ENCODE results near the gene C2CD2L. TPM values are rescaled to one million over a fixed set of nuclear protein-coding genes. Genes with fewer than 3 reads are reported as not detected.

C2CD2L gene
- polyA plus RNA-seq, 1 of the 3 experiments (the other 2 are of a cell fraction), result 8.6 TPM

DNA sequence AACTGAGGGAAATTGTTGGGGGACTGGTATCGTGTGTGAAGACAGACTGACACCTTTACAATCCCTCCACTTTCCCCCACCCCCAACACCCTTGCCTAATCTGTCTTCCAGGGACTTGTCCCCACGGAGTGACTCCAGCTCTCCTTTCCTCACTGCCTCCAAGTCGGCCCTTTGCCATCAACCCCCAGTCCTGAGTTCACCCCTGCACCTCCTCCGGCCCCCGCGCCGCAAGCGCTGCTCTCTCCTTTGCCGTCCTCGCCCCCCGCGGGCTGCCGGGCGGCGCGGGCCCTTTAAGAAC, 41.5 kb downstream of the C2CD2L start:
- H3K4me1 ChIP-seq (ENCODE audit: control insufficient read depth in 1 of 2, insufficient read depth in 2 of 2, low read depth in 1 of 2, low read length in 1 of 2), result peaks cover 0 to 13% of the 10 kb centered on the region in 2 experiments; a peak in 1 of 4 replicates

DNA sequence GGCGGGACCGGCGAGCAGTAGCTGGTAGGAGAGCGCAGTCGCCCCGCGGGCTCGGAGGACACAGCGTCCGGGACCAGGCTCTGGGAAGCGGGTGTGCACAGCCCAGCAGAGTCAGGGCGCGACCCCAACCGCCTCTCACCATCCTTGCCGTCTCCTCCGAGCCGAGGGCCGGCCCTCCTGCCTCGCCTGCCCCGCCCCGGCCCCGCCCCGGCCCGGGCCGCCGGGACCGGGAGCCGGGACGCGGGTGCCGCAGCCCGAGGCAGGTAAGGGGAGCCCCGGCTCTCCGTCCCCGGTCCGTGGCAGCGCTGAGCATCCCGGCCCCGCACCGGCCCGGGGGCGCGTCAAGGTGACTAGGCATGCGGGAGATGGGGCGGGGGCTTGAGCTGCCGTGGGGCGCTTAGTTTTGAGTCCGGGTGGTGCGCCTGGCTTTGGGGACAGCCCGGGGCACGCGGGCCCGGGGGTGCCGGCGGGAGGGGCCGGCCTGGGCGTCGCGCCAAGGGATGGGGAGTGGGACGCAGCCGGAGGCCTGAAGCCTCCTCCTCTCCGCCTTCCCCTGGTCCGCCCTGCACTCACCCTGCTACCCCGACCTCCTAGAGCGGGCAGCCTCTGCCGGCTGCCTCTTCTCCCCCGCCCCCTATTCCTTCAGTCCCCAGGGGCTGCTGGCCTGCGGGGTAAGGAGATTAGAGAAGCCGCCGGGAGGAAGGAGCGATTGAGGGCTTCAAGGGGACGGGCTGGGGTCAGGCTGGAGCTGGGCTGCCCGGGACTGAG, 42.1 kb downstream of the C2CD2L start, which contains the start of gene ABCG4:
Gene ABCG4 (plus strand): TSS at position 35 of the 768 bp plus-strand sequence. CDS start 914 bp downstream, outside the sequence.
- no peak for TF ChIP-seq NRF1 (IDR thresholded peaks at IDR 0.05; ENCODE audit: low read depth, low read length)
- TF ChIP-seq SMC3 (IDR thresholded peaks at IDR 0.05; ENCODE audit: low read depth, low read length), result no peak
- TF ChIP-seq, protein P1, sequence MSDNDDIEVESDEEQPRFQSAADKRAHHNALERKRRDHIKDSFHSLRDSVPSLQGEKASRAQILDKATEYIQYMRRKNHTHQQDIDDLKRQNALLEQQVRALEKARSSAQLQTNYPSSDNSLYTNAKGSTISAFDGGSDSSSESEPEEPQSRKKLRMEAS (IDR thresholded peaks at IDR 0.05; ENCODE audit: low read depth), result no peak
- TF ChIP-seq EZH2phosphoT487 (IDR thresholded peaks at IDR 0.05; ENCODE audit: borderline replicate concordance, low read depth), result no peak
- TF ChIP-seq RCOR1 (IDR thresholded peaks at IDR 0.05; ENCODE audit: low read length), result no peak
- no peak for TF ChIP-seq RAD21 (IDR thresholded peaks at IDR 0.05; ENCODE audit: low read length)
- no peak for TF ChIP-seq POLR2AphosphoS5 (IDR thresholded peaks at IDR 0.05; ENCODE audit: low read depth, low read length)
- no peak for TF ChIP-seq FOXM1 (IDR thresholded peaks at IDR 0.05; ENCODE audit: low read depth)
- no peak for TF ChIP-seq RXRA (IDR thresholded peaks at IDR 0.05; ENCODE audit: borderline replicate concordance, low read depth)
- TF ChIP-seq RFX5 (IDR thresholded peaks at IDR 0.05; ENCODE audit: low read length), result no peak
- no peak for TF ChIP-seq TEAD4 (IDR thresholded peaks at IDR 0.05; ENCODE audit: borderline replicate concordance, insufficient read depth)
- H3K36me3 ChIP-seq (replicated peaks in 1 of 2; ENCODE audit: control insufficient read depth in 1 of 2, insufficient read depth in 2 of 2, low read length in 1 of 2), result no peaks in the 10 kb centered on the region
- no peaks in the 10 kb centered on the region for H3K27me3 ChIP-seq (ENCODE audit: insufficient read depth)
- no peaks in the 10 kb centered on the region for H3K79me2 ChIP-seq (ENCODE audit: insufficient read depth)
- H3K4me2 ChIP-seq, result peak within 1 kb of the TSS; percentile 91
- H2AFZ ChIP-seq (ENCODE audit: low read depth), result peak within 1 kb of the TSS; percentile 90
- H4K20me1 ChIP-seq (ENCODE audit: insufficient read depth), result no peaks in the 10 kb centered on the region
- peak; percentile 82 for DNase-seq
- CTCF ChIA-PET, result interaction anchor here (0.9 to 8.9 kb wide), 10 partner anchors 8 to 172 kb away, joined by 3 to 48 read pairs (median 4); partner anchors contain the start of genes C2CD2L and DPAGT1
- H3K9ac ChIP-seq, result peak within 1 kb of the TSS; percentile 49; the same call in 1 of the 2 replicates
- H3K4me3 ChIP-seq (ENCODE audit: low read depth in 2 of 2, low read length in 1 of 2), result peak within 1 kb of the TSS; percentile 67 to 73
- WGBS (ENCODE audit: low lambda C conversion rate), result 3% methylated on average over 21 of the region's 73 CpGs
- no peaks in the 10 kb centered on the region for H3K9me3 ChIP-seq
- H3K27ac ChIP-seq (ENCODE audit: low read depth in 2 of 2, low read length in 1 of 2), result no peak within 1 kb of the TSS
- peaks cover 0 to 13% of the 10 kb centered on the region in 2 experiments; a peak in 1 of 4 replicates for H3K4me1 ChIP-seq (ENCODE audit: control insufficient read depth in 1 of 2, insufficient read depth in 2 of 2, low read depth in 1 of 2, low read length in 1 of 2)
- H3K9me2 ChIP-seq, result no peaks in the 10 kb centered on the region
- no peaks in the 10 kb centered on the region for H3F3A ChIP-seq (replicated peaks; ENCODE audit: insufficient read depth)
- POLR2A ChIA-PET, result interaction anchor here (1.0 kb wide), 1 partner anchor 9 kb away, joined by 3 read pairs; no protein-coding TSS in a partner anchor

More for the DNA sequence above, 41.5 kb downstream of the C2CD2L start:
- Histone ChIP-seq H3K9ac (peak overlapping the region; percentile 49; the same call in 1 of the 2 replicates), H3K4me2 (peak overlapping the region; percentile 91), H3K9me3 (no peaks in the 10 kb centered on the region), H3K4me3 (ENCODE audit: low read depth in 2 of 2, low read length in 1 of 2) (peak overlapping the region; percentile 67 to 73), H3K79me2 (ENCODE audit: insufficient read depth) (no peaks in the 10 kb centered on the region), H3F3A (replicated peaks; ENCODE audit: insufficient read depth) (no peaks in the 10 kb centered on the region), H3K27me3 (ENCODE audit: insufficient read depth) (no peaks in the 10 kb centered on the region), H3K9me2 (no peaks in the 10 kb centered on the region), H4K20me1 (ENCODE audit: insufficient read depth) (no peaks in the 10 kb centered on the region), H2AFZ (ENCODE audit: low read depth) (peak overlapping the region; percentile 90), H3K27ac (ENCODE audit: low read depth in 2 of 2, low read length in 1 of 2) (no peak overlapping the region), H3K36me3 (replicated peaks in 1 of 2; ENCODE audit: control insufficient read depth in 1 of 2, insufficient read depth in 2 of 2, low read length in 1 of 2) (no peaks in the 10 kb centered on the region)
- CTCF ChIA-PET, result interaction anchor here (0.7 to 2.5 kb wide), 8 partner anchors 9 to 191 kb away, joined by 3 to 11 read pairs (median 5); partner anchors contain the start of genes C2CD2L and DPAGT1
- 3% methylated on average over 16 of the region's 16 CpGs for WGBS (ENCODE audit: low lambda C conversion rate)
- DNase-seq, result no peak
- no peak for TF ChIP-seq YY1 (IDR thresholded peaks at IDR 0.05; ENCODE audit: low read depth)
- no peak for TF ChIP-seq FOSL2 (IDR thresholded peaks at IDR 0.05; ENCODE audit: borderline replicate concordance, low read depth)
- no peak for TF ChIP-seq RCOR1 (IDR thresholded peaks at IDR 0.05; ENCODE audit: low read length)
- POLR2A ChIA-PET, result interaction anchor here (1.0 kb wide), 1 partner anchor 8 kb away, joined by 3 read pairs; no protein-coding TSS in a partner anchor

All from SK-N-SH (cell line).